ENCODE results near the gene PITHD1. TPM values are rescaled to one million over a fixed set of nuclear protein-coding genes. Genes with fewer than 3 reads are reported as not detected.
"Not testable (repeated sequence)": the region's sequence is repeated elsewhere in the genome, so short reads cannot be mapped to it uniquely, and the experiment has no call there.

The PITHD1 gene
- total and polyA plus RNA-seq, 12 donors, result 25.3 to 71.7 (median 43.3) TPM

GRCh38 chr1:23801876-23802275 is 23.7 kb downstream of the PITHD1 start:
- peak overlapping the region in 2 of 10 donors; percentile 96 to 97 for H3K27ac ChIP-seq
- peaks cover 11 to 26% (median 22%) of the 10 kb centered on the region in 9 donors for H3K4me1 ChIP-seq
- peaks cover 0 to 54% (median 0%) of the 10 kb centered on the region in 9 donors for H3K36me3 ChIP-seq
- TF ChIP-seq, protein P1, sequence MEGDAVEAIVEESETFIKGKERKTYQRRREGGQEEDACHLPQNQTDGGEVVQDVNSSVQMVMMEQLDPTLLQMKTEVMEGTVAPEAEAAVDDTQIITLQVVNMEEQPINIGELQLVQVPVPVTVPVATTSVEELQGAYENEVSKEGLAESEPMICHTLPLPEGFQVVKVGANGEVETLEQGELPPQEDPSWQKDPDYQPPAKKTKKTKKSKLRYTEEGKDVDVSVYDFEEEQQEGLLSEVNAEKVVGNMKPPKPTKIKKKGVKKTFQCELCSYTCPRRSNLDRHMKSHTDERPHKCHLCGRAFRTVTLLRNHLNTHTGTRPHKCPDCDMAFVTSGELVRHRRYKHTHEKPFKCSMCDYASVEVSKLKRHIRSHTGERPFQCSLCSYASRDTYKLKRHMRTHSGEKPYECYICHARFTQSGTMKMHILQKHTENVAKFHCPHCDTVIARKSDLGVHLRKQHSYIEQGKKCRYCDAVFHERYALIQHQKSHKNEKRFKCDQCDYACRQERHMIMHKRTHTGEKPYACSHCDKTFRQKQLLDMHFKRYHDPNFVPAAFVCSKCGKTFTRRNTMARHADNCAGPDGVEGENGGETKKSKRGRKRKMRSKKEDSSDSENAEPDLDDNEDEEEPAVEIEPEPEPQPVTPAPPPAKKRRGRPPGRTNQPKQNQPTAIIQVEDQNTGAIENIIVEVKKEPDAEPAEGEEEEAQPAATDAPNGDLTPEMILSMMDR (IDR thresholded peaks at IDR 0.05), result no peak
- no peaks in the 10 kb centered on the region for H3K9me3 ChIP-seq
- 69 to 70% methylated on average over 10 of the region's 10 CpGs for WGBS, 2 donors
- H3K27me3 ChIP-seq, result no peaks in the 10 kb centered on the region
- intact Hi-C loops (cut with DNase I), result loop anchor here in 1 of 10 donors (10.0 kb wide), 1 partner anchor 63 kb away; the partner anchor contains the start of gene FUCA1
- ATAC-seq (no peak), DNase-seq (no peak)
- peak overlapping the region in 1 of 10 donors; percentile 84 for H3K4me3 ChIP-seq

DNA sequence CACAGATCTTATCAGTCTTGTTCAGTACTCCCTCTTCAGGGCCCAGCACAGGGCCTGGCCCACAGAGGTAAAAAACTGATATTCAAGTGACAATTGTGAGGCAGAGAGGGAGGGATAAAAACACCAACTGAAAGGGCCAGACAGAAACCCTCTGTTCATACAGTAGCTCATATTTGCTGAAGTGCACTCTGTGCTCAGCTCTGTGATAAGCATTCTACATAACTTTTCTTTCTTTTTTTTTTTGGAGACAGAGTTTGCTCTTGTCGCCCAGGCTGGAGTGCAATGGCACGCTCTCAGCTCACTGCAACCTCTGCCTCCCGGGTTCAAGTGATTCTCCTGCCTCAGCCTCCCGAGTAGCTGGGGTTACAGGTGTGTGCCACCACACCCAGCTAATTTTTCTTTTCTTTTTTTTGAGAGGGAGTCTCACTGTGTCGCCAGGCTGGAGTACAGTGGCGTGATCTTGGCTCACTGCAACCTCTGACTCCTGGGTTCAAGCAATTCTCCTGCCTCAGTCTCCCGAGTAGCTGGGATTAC is 24.7 kb downstream of the PITHD1 start:
- DNase-seq, H3K27me3 ChIP-seq, ATAC-seq, H3K27ac ChIP-seq, H3K9me3 ChIP-seq, H3K4me3 ChIP-seq: not testable (repeated sequence)
- Histone ChIP-seq H3K36me3 (peaks cover 0 to 56% (median 0%) of the 10 kb centered on the region in 9 donors), H3K4me1 (peaks cover 11 to 29% (median 22%) of the 10 kb centered on the region in 9 donors)
- WGBS, 2 donors, result 94 to 99% methylated on average over 7 of the region's 7 CpGs
- intact Hi-C loops (cut with DNase I), result loop anchor here in 1 of 10 donors (10.0 kb wide), 1 partner anchor 62 kb away; the partner anchor contains the start of gene FUCA1

- H3K4me3 ChIP-seq, result no peak overlapping the region
- intact Hi-C loops (cut with DNase I), result loop anchor here in 1 of 10 donors (10.0 kb wide), 1 partner anchor 61 kb away; the partner anchor contains the start of gene FUCA1
- no peak for DNase-seq
- TF ChIP-seq, protein P1 (IDR thresholded peaks at IDR 0.05), result no peak
- H3K27me3 ChIP-seq, result no peaks in the 10 kb centered on the region
- WGBS, 2 donors, result 92 to 93% methylated on average over 5 of the region's 5 CpGs
- no peak overlapping the region for H3K27ac ChIP-seq
- ATAC-seq, result no peak
- H3K9me3 ChIP-seq, result no peaks in the 10 kb centered on the region
- H3K36me3 ChIP-seq, result peaks cover 0 to 63% (median 0%) of the 10 kb centered on the region in 9 donors
- peaks cover 11 to 33% (median 22%) of the 10 kb centered on the region in 9 donors for H3K4me1 ChIP-seq
These were observed 25.5 kb downstream of the PITHD1 start for GRCh38 chr1:23803674-23804073.

DNA sequence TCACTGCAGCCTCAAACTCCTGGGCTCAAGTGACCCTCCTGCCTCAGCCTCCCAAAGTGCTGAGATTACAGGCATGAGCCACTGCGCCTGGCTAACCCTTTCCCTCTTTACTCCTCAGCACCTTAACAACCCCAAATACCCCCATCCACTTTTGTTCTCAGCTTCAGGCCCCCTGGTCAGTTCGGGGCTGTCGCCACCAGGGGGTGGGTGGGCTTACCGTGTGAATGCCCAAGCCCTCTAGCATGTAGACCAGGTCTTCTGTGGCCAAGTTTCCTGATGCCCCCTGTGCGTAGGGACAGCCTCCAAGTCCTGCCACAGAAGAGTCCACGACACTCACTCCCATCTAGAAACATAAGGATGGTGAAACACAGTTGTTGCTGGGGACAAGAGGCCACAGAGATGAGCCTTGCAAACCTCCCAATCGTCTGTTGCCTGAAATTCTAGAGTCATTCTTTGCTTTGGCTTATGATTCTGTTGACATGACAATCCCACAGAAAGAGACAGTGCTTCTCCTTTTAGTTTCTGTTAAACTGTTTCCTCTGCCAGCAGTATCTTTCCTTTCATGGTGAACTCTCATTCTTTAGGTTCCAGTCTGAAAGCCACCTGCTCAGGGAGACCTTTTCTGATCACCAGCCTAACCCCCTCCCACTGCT is 26.1 kb downstream of the PITHD1 start:
- Histone ChIP-seq H3K4me1 (peaks cover 10 to 28% (median 16%) of the 10 kb centered on the region in 9 donors), H3K9me3 (no peaks in the 10 kb centered on the region), H3K4me3 (no peak overlapping the region), H3K27me3 (no peaks in the 10 kb centered on the region), H3K27ac (peak overlapping the region in 1 of 10 donors; percentile 47), H3K36me3 (peaks cover 0 to 63% (median 0%) of the 10 kb centered on the region in 9 donors)
- TF ChIP-seq, protein P1 (IDR thresholded peaks at IDR 0.05), result peak in 1 of 9 donors; percentile 12
- DNase-seq, result no peak
- ATAC-seq, result no peak
- intact Hi-C loops (cut with DNase I), result loop anchor here in 1 of 10 donors (10.0 kb wide), 1 partner anchor 60 kb away; the partner anchor contains the start of gene FUCA1
- 75 to 77% methylated on average over 7 of the region's 7 CpGs for WGBS, 2 donors
